ENCODE measurements around the gene RBM17.

DNA sequence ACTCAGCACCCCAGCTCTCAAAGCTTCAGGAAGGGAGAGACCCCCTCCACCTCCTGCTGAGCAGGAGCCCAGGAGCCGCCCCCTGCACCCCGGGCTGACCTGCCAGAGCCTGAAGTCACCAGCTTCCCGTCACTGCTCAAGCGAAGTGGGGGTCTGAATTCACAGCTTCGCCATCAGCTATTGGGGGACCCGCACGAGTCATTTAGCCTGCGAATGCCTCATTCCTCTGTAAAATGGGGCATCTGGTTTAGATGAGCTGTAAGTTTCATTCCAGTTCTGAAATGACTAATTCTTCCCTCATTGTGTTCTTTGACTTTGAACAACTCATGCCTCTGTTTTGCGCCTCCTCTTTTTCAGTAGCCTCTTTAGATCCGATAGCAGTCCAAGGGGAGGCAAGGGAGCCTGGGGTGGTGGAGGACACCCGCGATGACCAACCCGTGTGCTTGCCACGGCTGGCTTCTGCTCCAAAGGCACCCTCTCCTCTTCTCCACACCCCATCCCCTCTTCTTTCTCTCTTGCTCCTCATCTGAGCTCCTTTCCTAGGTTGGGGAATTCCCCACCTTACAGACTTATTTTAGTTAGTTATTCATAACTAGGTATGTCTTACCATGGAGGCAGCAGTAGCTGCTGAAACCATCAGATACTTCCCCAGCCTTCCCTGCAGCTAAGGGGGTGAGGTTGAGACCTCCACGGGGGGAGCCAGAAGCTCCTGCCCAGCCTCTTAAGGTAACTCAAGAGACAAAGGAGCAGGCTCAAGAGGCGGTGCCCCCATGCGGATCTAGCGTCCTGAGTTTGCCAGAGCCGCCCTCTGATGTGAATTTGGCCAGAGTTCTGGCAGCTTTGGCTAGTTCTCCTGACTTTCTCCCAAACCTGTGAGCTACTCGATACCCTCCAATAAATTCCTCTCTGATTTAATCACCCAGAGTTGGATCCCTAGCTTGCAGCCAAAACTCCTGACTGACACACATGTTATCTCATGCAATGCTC, 47.7 kb downstream of the RBM17 start:
- TF ChIP-seq, protein P1, sequence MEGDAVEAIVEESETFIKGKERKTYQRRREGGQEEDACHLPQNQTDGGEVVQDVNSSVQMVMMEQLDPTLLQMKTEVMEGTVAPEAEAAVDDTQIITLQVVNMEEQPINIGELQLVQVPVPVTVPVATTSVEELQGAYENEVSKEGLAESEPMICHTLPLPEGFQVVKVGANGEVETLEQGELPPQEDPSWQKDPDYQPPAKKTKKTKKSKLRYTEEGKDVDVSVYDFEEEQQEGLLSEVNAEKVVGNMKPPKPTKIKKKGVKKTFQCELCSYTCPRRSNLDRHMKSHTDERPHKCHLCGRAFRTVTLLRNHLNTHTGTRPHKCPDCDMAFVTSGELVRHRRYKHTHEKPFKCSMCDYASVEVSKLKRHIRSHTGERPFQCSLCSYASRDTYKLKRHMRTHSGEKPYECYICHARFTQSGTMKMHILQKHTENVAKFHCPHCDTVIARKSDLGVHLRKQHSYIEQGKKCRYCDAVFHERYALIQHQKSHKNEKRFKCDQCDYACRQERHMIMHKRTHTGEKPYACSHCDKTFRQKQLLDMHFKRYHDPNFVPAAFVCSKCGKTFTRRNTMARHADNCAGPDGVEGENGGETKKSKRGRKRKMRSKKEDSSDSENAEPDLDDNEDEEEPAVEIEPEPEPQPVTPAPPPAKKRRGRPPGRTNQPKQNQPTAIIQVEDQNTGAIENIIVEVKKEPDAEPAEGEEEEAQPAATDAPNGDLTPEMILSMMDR (conservative IDR thresholded peaks at IDR 0.05; ENCODE audit: low read depth, low read length): no peak
- no peak for TF ChIP-seq EZH2phosphoT487 (IDR thresholded peaks at IDR 0.05; ENCODE audit: borderline replicate concordance, low read length)

All from PC-3 (cell line).